DMS153 (cell line): ENCODE data around the gene MAGI3.

Experiments
- DNase-seq: peaks from one replicate; lab custom pipeline; 2025; lab: John Stamatoyannopoulos, UW

MAGI3 gene

GRCh38 chr1:113389953-113390834 lies at the start of gene MAGI3:
MAGI3 (plus strand) TSS chr1:113390515; CDS start chr1:113391034, 519 bp downstream.
- DNase-seq = peak; percentile 95

GRCh38 chr1:113353580-113353979 lies 36.7 kb upstream of the MAGI3 start:
- DNase-seq = no peak

GRCh38 chr1:113363935-113364334 lies 26.4 kb upstream of the MAGI3 start:
- no peak for DNase-seq

GRCh38 chr1:113369040-113369439 lies 21.3 kb upstream of the MAGI3 start:
- no peak for DNase-seq

DNA sequence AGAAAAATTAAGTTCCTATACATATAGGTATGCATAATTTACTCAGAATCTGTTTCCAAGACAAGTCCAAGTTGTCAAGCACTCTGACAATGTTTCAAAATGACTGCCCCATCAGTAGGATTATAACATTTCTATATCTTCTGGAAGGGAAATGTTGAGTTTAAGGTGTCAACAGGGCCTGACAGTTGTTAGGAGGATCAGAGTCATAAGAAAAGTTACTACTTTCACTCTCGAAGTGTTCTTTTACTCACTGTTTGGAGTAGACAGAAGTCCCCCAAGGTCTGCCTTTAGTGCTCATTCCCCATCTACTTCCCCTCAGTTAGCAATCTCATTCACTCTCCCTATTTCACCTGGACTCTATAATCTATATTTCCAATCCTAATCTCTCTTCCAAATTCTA lies 20.6 kb upstream of the MAGI3 start:
- DNase-seq = no peak

DNA sequence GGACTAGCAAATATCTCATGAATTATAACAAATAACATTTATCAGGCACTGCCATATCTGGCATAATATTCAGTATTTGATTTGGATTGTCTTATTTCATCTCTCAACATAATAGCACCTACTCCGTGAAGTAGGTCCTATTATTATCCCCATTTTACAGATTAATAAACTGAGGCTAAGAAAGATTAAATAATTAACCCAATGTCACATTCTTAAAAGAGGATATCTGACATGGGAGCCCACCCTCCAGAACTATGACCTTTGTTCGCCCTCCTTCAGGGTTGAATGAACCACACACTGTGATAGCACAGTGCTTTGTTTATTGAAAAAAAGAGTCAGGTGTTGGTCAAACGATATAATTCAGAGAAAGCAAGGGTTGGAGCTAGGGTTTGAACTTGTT lies 19.4 kb upstream of the MAGI3 start:
- no peak for DNase-seq

GRCh38 chr1:113372546-113372945 lies 17.8 kb upstream of the MAGI3 start:
- no peak for DNase-seq

GRCh38 chr1:113373644-113374043 lies 16.7 kb upstream of the MAGI3 start:
- DNase-seq = no peak

DNA sequence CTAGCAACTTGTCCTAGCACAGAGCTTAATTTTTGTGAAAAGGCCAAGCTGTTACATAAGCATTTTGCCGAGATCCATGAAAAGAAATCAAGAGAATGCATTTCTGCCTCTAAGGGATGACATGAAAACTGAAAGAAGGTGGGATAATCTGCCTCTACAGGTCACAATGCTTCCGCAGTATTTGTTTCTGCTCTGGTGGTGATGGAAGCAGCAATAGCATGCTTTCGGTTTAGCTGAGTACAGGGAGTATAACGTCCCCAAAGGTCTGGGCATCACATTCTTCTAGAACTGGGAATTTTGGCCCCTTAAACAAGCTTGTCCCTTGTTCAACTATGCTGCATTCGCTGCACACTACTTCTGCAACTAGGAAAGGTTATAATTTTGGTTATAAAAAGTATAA lies 14.4 kb upstream of the MAGI3 start:
- DNase-seq = no peak

DNA sequence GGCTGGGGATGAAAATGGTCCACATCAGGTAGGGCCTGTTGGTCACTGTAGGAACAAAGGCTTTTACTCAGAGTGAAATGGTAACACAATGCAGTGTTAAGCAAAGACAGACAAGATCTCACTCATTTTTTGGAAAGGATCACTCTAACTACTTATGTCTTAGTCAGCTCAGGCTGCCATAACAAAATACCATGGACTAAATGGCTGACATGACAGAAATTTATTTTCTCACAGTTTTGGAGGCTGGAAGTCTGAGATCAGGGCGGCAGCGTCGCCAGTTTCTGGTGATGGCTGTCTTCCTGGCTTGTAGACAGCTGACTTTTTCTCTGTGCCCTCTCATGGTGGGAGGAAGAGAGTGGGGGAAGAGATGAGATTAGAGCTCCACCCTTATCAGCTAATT lies 10.2 kb upstream of the MAGI3 start:
- DNase-seq = no peak

DNA sequence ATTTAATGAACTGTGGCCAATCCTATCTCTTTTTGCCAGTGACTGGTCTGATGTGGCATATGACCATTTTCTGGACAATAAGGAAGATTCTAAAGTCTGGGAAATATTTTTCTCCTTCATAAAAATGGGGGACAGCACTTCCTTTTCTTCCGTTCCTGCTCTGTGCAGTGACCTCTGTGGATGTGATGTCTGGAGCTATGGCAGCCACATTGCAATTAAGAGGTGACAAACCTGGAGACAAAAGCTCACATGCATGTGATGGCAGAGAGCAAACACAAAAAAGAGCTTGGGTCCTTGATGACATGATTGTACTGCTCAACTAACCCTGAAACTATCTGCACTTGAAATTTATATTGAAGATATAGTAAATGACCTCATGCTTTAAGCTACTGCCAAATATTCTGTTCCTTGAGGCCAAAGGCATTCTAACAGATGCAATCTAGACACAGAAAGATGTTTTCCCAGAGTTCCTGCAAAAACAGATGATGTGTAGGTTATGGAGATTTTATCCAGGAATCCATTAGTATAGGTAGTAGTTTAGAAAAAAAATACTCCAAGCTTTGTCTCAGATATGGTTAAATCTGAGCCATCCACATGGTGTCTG lies 2.2 kb upstream of the MAGI3 start:
- DNase-seq = no peak

DNA sequence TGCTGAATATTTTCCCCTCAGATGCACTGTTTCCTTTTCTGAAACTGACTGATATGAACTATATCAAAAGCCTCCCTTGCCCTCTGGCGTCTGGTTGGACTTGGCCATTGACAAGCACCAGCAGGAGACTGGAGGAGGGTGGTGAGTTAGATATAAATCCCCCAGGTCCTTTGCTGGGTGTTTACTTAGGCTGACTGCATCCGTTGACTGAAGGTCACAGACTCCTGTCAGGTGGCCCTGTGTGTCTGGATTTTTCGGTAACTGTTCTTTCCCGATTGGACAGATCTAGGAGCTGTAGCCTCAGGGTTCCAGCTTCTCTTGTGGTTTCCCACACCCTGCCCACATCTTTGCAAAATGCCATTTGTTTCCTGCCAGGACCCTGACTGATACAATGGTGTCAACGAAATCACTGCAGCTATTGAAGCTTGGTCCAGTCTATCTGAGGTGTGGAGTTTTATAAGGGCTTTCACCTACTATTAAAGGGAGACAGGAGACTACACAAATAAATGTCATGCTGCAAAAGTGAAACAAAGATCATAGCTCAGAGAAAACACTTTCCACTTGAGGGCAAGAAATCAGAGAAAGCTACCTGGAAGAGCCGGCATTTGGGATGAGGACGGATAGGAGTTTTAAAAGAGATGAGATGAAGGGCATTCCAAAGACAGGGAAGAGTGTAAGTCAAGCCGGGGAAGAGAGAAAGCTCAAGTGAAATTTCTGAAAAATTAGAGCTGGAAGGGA lies 1.5 kb upstream of the MAGI3 start:
- DNase-seq = peak; percentile 28

GRCh38 chr1:113389359-113389952 lies 859 bp upstream of the MAGI3 start:
- DNase-seq = no peak

DNA sequence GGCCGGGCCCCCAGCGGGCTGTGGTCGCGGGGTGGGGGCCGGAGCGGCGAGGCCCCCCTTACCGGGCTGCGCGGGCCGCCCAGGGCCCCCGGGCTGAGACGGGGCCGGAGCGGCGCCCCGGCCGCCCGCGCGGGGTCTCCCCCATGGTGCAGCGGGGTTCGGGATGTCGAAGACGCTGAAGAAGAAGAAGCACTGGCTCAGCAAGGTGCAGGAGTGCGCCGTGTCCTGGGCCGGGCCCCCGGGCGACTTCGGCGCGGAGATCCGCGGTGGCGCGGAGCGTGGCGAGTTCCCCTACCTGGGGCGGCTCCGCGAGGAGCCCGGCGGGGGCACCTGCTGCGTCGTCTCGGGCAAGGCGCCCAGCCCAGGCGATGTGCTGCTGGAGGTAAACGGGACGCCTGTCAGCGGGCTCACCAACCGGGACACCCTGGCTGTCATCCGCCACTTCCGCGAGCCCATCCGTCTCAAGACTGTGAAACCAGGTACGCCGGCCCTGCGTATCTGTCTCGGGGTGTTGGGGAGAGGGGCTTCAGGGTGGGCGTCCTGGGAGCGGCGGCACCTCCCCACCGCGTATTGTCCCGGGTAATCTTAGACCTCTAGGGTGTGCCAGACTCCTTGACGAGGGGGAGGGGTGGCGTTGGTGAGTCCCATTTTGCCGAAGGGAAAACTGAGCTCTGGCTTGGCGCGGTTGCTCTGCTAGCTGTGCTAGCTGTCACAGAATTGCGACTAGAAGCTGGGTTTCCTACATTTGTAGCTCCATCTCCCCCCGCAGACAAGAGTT lies 745 bp downstream of the MAGI3 start:
- DNase-seq = no peak

- DNase-seq = peak; percentile 45
Measured at GRCh38 chr1:113391649-113392271, 1.4 kb downstream of the MAGI3 start.

GRCh38 chr1:113392541-113393128 lies 2.3 kb downstream of the MAGI3 start:
- no peak for DNase-seq

GRCh38 chr1:113394043-113394862 lies 3.9 kb downstream of the MAGI3 start:
- DNase-seq = no peak

GRCh38 chr1:113394863-113395259 lies 4.5 kb downstream of the MAGI3 start:
- DNase-seq = no peak

GRCh38 chr1:113396102-113396501 lies 5.8 kb downstream of the MAGI3 start:
- DNase-seq = no peak

GRCh38 chr1:113396585-113396984 lies 6.3 kb downstream of the MAGI3 start:
- DNase-seq = no peak
